Measurements from ENCODE around the gene BMPR2.

BMPR2 gene

GRCh38 chr2:202450785-202451184, 74.7 kb downstream of the BMPR2 start:
- Histone ChIP-seq H4K20me1 (peaks cover 0 to 18% (median 0%) of the 10 kb centered on the region in 11 experiments; a peak in 3 of 22 replicates), H3K27me3 (no peaks in the 10 kb centered on the region), H3K4me3 (no peak overlapping the region), H3K4me1 (no peaks in the 10 kb centered on the region), H3K27ac (no peak overlapping the region), H3K36me3 (peaks cover 0 to 25% (median 0%) of the 10 kb centered on the region in 11 experiments; a peak in 3 of 22 replicates), H3K9ac (no peak overlapping the region), H3K9me3 (replicated peaks in 1 of 11) (peaks cover 0 to 23% (median 0%) of the 10 kb centered on the region in 11 experiments; a peak in 11 of 22 replicates), H3K4me2 (no peak overlapping the region)
- TF ChIP-seq Cebpa-rat (IDR thresholded peaks at IDR 0.05) = no peak

GRCh38 chr2:202452744-202453143, 76.6 kb downstream of the BMPR2 start:
- peaks cover 0 to 18% (median 0%) of the 10 kb centered on the region in 11 experiments; a peak in 1 of 22 replicates for H3K36me3 ChIP-seq
- peaks cover 0 to 18% (median 0%) of the 10 kb centered on the region in 11 experiments; a peak in 3 of 22 replicates for H4K20me1 ChIP-seq
- H3K4me2 ChIP-seq = no peak overlapping the region
- no peaks in the 10 kb centered on the region for H3K4me1 ChIP-seq
- no peak overlapping the region for H3K27ac ChIP-seq
- peaks cover 0 to 7% (median 0%) of the 10 kb centered on the region in 11 experiments; a peak in 2 of 22 replicates for H3K9me3 ChIP-seq (replicated peaks in 1 of 11)
- H3K9ac ChIP-seq = no peak overlapping the region
- TF ChIP-seq Cebpa-rat (IDR thresholded peaks at IDR 0.05) = no peak
- no peak overlapping the region for H3K4me3 ChIP-seq
- H3K27me3 ChIP-seq = no peaks in the 10 kb centered on the region

- H3K27me3 ChIP-seq = no peaks in the 10 kb centered on the region
- no peak overlapping the region for H3K27ac ChIP-seq
- peaks cover 0 to 17% (median 0%) of the 10 kb centered on the region in 11 experiments; a peak in 1 of 22 replicates for H3K36me3 ChIP-seq
- no peak overlapping the region for H3K9ac ChIP-seq
- no peak overlapping the region for H3K4me2 ChIP-seq
- H4K20me1 ChIP-seq = peaks cover 0 to 18% (median 0%) of the 10 kb centered on the region in 11 experiments; a peak in 4 of 22 replicates
- H3K4me1 ChIP-seq = no peaks in the 10 kb centered on the region
- no peaks in the 10 kb centered on the region; a peak in 1 of 22 replicates for H3K9me3 ChIP-seq (replicated peaks in 1 of 11)
- TF ChIP-seq Cebpa-rat (IDR thresholded peaks at IDR 0.05) = no peak
- H3K4me3 ChIP-seq = no peak overlapping the region
Observed at GRCh38 chr2:202454536-202454935, 78.4 kb downstream of the BMPR2 start.

- Histone ChIP-seq H3K27me3 (no peaks in the 10 kb centered on the region), H4K20me1 (peaks cover 0 to 15% (median 0%) of the 10 kb centered on the region in 11 experiments; a peak in 4 of 22 replicates), H3K4me1 (no peaks in the 10 kb centered on the region), H3K27ac (no peak overlapping the region), H3K4me2 (no peak overlapping the region), H3K4me3 (no peak overlapping the region), H3K9ac (no peak overlapping the region), H3K36me3 (peaks cover 0 to 12% (median 0%) of the 10 kb centered on the region in 11 experiments; a peak in 1 of 22 replicates), H3K9me3 (replicated peaks in 1 of 11) (no peaks in the 10 kb centered on the region; a peak in 1 of 22 replicates)
- TF ChIP-seq Cebpa-rat (IDR thresholded peaks at IDR 0.05) = no peak
Observed at GRCh38 chr2:202455114-202455513, 79.0 kb downstream of the BMPR2 start.

- H3K27me3 ChIP-seq = no peaks in the 10 kb centered on the region
- peaks cover 0 to 10% (median 6%) of the 10 kb centered on the region in 10 experiments; a peak in 5 of 20 replicates for H3K4me1 ChIP-seq
- peaks cover 0 to 12% (median 5%) of the 10 kb centered on the region in 11 experiments; a peak in 9 of 22 replicates for H3K36me3 ChIP-seq
Observed at GRCh38 chr2:202460119-202460518, 84.0 kb downstream of the BMPR2 start.

GRCh38 chr2:202479090-202479489, 103.0 kb downstream of the BMPR2 start:
- Histone ChIP-seq H3K36me3 (peaks cover 0 to 41% (median 0%) of the 10 kb centered on the region in 11 experiments; a peak in 3 of 22 replicates), H3K9me3 (replicated peaks in 1 of 11) (no peaks in the 10 kb centered on the region), H3K27me3 (no peaks in the 10 kb centered on the region), H3K4me1 (no peaks in the 10 kb centered on the region), H3K9ac (no peak overlapping the region), H4K20me1 (no peaks in the 10 kb centered on the region), H3K4me3 (no peak overlapping the region), H3K4me2 (no peak overlapping the region), H3K27ac (no peak overlapping the region)
- TF ChIP-seq Cebpa-rat (IDR thresholded peaks at IDR 0.05) = no peak

More at GRCh38 chr2:202460119-202460518, 84.0 kb downstream of the BMPR2 start:
- Histone ChIP-seq H3K4me2 (no peak overlapping the region), H3K4me3 (no peak overlapping the region), H4K20me1 (peaks cover 0 to 8% (median 0%) of the 10 kb centered on the region in 11 experiments; a peak in 2 of 22 replicates), H3K9me3 (replicated peaks in 1 of 11) (no peaks in the 10 kb centered on the region; a peak in 1 of 22 replicates), H3K27ac (no peak overlapping the region), H3K9ac (no peak overlapping the region)
- no peak for TF ChIP-seq Cebpa-rat (IDR thresholded peaks at IDR 0.05)

- no peak overlapping the region for H3K4me3 ChIP-seq
- H3K4me1 ChIP-seq = no peaks in the 10 kb centered on the region
- H3K9me3 ChIP-seq (replicated peaks in 1 of 11) = no peaks in the 10 kb centered on the region
- no peak overlapping the region for H3K27ac ChIP-seq
- no peaks in the 10 kb centered on the region for H3K27me3 ChIP-seq
- peaks cover 0 to 41% (median 0%) of the 10 kb centered on the region in 11 experiments; a peak in 3 of 22 replicates for H3K36me3 ChIP-seq
- no peak overlapping the region for H3K4me2 ChIP-seq
- no peaks in the 10 kb centered on the region for H4K20me1 ChIP-seq
- TF ChIP-seq Cebpa-rat (IDR thresholded peaks at IDR 0.05) = no peak
- H3K9ac ChIP-seq = no peak overlapping the region
Observed at GRCh38 chr2:202479610-202480009, 103.5 kb downstream of the BMPR2 start.

- Histone ChIP-seq H4K20me1 (0 out of 22 replicates have a peak, but pooled peaks cover 0 to 5% (median 0%) of the 10 kb centered on the region in 11 experiments), H3K4me2 (no peak overlapping the region), H3K27ac (no peak overlapping the region), H3K27me3 (no peaks in the 10 kb centered on the region), H3K36me3 (peaks cover 0 to 31% (median 0%) of the 10 kb centered on the region in 11 experiments; a peak in 2 of 22 replicates), H3K9ac (no peak overlapping the region), H3K4me3 (no peak overlapping the region), H3K9me3 (replicated peaks in 1 of 11) (no peaks in the 10 kb centered on the region), H3K4me1 (peaks cover 0 to 5% (median 0%) of the 10 kb centered on the region in 10 experiments; a peak in 2 of 20 replicates)
- TF ChIP-seq Cebpa-rat (IDR thresholded peaks at IDR 0.05) = no peak
Observed at GRCh38 chr2:202486351-202486750, 110.2 kb downstream of the BMPR2 start.

- Histone ChIP-seq H3K9me3 (replicated peaks in 1 of 11) (no peaks in the 10 kb centered on the region), H4K20me1 (0 out of 22 replicates have a peak, but pooled peaks cover 0 to 6% (median 0%) of the 10 kb centered on the region in 11 experiments), H3K4me2 (no peak overlapping the region), H3K4me3 (no peak overlapping the region), H3K36me3 (peaks cover 0 to 12% (median 0%) of the 10 kb centered on the region in 11 experiments; a peak in 2 of 22 replicates), H3K9ac (no peak overlapping the region), H3K4me1 (peaks cover 0 to 5% (median 0%) of the 10 kb centered on the region in 10 experiments; a peak in 2 of 20 replicates), H3K27me3 (no peaks in the 10 kb centered on the region), H3K27ac (no peak overlapping the region)
- TF ChIP-seq Cebpa-rat (IDR thresholded peaks at IDR 0.05) = no peak
Observed at GRCh38 chr2:202488671-202489070, 112.5 kb downstream of the BMPR2 start.
